Neuron (in vitro differentiated cells): ENCODE measurements around the gene LRRC8B.
"Not testable (repeated sequence)": the region's sequence is repeated elsewhere in the genome, so short reads cannot be mapped to it uniquely, and the experiment has no call there.

ENCODE experiments used
- H2AFZ ChIP-seq: one replicate; pipeline ENCODE4 v1.6.1; 2013; ENCODE audit warnings: low read depth, mild to moderate bottlenecking, inconsistent platforms, low read length, moderate library complexity
- H3K27me3 ChIP-seq: one replicate; pipeline ENCODE4 v1.6.1; 2013; ENCODE audit warnings: low read length; ENCODE audit not compliant: insufficient read depth
- H3K36me3 ChIP-seq: one replicate; pipeline ENCODE4 v1.6.1; 2013; ENCODE audit warnings: low read length; ENCODE audit not compliant: insufficient read depth
- H3K4me1 ChIP-seq: one replicate; pipeline ENCODE4 v1.6.1; 2013; ENCODE audit warnings: low read length; ENCODE audit not compliant: insufficient read depth
- H3K4me3 ChIP-seq: 2 replicates; pipeline ENCODE4 v1.5.1; 2013; ENCODE audit warnings: mild to moderate bottlenecking, low read length, moderate library complexity
- H3K9me3 ChIP-seq: one replicate; pipeline ENCODE4 v1.6.1; 2013; ENCODE audit warnings: low read length

The LRRC8B gene

GRCh38 chr1:89584211-89584610, 59.6 kb downstream of the LRRC8B start:
- Histone ChIP-seq H3K36me3 (no peaks in the 10 kb centered on the region), H3K4me3 (no peak overlapping the region), H3K9me3 (no peaks in the 10 kb centered on the region), H2AFZ (no peak overlapping the region), H3K27me3 (no peaks in the 10 kb centered on the region), H3K4me1 (peaks cover 16% of the 10 kb centered on the region)

DNA sequence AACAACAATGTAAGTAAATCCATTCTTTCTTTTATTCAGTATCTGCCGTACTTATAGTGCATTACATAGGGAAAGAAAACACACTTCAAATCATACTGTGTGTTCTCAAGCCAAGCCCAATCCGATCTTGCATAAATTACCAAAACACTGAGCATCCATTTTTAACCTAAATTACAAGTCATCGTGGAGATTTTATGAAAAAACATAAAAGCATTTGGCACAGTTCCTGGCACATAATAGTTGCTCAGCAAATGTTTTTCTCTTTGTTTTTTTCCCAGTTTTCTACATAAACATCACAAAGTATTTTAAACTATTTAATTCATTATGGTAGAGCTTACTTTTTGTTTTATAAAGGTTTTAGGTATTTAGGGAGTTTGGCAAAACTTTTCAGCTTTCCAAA, 60.2 kb downstream of the LRRC8B start:
- no peaks in the 10 kb centered on the region for H3K36me3 ChIP-seq
- H3K27me3 ChIP-seq: no peaks in the 10 kb centered on the region
- peaks cover 14% of the 10 kb centered on the region for H3K4me1 ChIP-seq
- no peaks in the 10 kb centered on the region for H3K9me3 ChIP-seq
- H2AFZ ChIP-seq: no peak overlapping the region
- H3K4me3 ChIP-seq: no peak overlapping the region

DNA sequence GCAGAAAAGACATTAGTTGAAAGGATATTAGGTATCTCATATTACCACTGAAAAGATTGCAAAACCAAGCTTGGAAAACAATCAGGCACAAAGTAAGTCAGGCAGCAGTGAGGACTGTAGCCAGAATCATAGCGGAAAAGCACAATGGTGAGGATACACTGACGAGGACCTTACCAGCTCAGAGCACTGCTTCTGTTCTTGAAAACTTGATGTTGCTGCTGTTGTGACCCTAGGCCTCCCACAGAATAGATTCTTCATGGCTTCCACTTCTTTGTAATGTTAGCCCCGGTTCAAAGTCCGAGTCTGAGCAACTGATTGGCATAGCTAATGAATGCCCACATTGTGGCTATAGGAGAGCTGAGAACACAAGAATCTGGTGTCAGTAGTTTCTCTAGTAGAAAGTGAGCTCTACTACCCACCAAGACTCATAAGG, 63.1 kb downstream of the LRRC8B start:
- H3K4me3 ChIP-seq: no peak overlapping the region
- H3K9me3 ChIP-seq: no peaks in the 10 kb centered on the region
- H3K36me3 ChIP-seq: no peaks in the 10 kb centered on the region
- H3K4me1 ChIP-seq: peaks cover 14% of the 10 kb centered on the region
- no peaks in the 10 kb centered on the region for H3K27me3 ChIP-seq
- H2AFZ ChIP-seq: no peak overlapping the region

- peaks cover 14% of the 10 kb centered on the region for H3K4me1 ChIP-seq
- no peaks in the 10 kb centered on the region for H3K36me3 ChIP-seq
- no peak overlapping the region for H3K4me3 ChIP-seq
- H3K27me3 ChIP-seq: no peaks in the 10 kb centered on the region
- no peak overlapping the region for H2AFZ ChIP-seq
- no peaks in the 10 kb centered on the region for H3K9me3 ChIP-seq
Observed at GRCh38 chr1:89588480-89588879, 63.9 kb downstream of the LRRC8B start.

DNA sequence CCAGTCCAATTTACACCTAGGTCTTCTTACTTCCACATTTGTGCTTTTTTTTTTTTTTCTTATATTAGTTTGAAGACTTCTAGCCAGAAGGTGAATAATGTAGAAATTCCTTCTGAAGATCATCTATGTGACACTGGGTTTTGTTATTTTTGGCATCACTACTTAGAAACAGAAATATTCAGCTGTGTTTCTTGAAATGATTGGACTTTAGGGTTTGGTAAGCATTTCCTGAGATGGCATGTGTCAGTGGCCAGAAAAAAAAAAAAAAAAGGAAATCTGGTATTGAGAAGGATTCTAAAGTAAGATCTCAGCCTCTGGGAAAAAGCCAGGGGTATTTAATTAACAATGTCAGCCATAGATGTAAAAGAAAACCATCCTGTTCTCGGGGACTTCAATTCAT, 64.9 kb downstream of the LRRC8B start:
- Histone ChIP-seq H3K36me3 (no peaks in the 10 kb centered on the region), H3K4me3 (no peak overlapping the region)

DNA sequence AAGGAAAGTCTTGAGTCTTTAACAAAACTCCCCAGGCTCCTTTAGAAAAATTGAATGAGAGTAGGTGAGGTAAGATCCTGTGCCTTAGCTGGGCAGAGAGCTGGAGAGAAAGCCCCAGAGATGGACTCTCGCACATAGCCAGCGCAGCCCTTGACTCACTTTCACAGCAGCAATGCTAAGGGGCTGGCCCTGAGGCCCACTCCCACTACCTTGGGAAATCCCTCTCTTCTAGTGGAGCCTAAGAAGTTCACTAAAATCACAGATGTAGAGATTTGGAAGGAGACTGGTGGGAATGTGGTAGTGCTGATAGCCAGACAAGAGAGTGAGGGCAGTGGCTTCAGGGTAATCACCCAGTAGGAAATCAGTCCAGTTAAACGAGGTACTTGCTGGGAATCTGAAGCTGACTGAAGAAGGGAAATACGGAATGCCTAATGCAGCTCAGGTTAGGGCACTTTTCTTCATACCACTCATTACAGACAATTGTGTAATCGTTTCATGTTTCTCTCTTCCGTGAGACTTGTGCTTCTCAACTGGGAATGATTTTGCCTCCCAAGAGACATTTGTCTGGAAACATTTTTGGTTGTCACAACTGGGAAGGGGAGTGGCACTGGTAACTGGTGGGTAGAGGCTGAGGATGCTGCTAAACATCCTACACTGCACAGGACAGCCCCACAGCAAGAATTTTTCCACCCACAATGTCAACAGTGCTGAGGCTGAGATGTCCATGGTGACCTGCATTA, 65.9 kb downstream of the LRRC8B start:
- no peaks in the 10 kb centered on the region for H3K36me3 ChIP-seq
- H3K9me3 ChIP-seq: no peaks in the 10 kb centered on the region
- no peak overlapping the region for H2AFZ ChIP-seq
- no peaks in the 10 kb centered on the region for H3K27me3 ChIP-seq
- peaks cover 19% of the 10 kb centered on the region for H3K4me1 ChIP-seq
- H3K4me3 ChIP-seq: no peak overlapping the region

More for the DNA sequence above, 64.9 kb downstream of the LRRC8B start:
- H3K27me3 ChIP-seq: no peaks in the 10 kb centered on the region
- H2AFZ ChIP-seq: no peak overlapping the region
- peaks cover 14% of the 10 kb centered on the region for H3K4me1 ChIP-seq
- no peaks in the 10 kb centered on the region for H3K9me3 ChIP-seq

DNA sequence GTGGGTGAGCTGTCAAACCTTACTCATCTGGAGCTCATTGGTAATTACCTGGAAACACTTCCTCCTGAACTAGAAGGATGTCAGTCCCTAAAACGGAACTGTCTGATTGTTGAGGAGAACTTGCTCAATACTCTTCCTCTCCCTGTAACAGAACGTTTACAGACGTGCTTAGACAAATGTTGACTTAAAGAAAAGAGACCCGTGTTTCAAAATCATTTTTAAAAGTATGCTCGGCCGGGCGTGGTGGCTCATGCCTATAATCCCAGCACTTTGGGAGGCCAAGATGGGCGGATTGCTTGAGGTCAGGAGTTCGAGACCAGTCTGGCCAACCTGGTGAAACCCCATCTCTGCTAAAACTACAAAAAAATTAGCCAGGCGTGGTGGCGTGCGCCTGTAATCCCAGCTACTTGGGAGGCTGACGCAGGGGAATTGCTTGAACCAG, 68.3 kb downstream of the LRRC8B start:
- not testable (repeated sequence) for H3K4me3 ChIP-seq, H3K36me3 ChIP-seq, H2AFZ ChIP-seq, H3K27me3 ChIP-seq, H3K9me3 ChIP-seq
- H3K4me1 ChIP-seq: peaks cover 13% of the 10 kb centered on the region

DNA sequence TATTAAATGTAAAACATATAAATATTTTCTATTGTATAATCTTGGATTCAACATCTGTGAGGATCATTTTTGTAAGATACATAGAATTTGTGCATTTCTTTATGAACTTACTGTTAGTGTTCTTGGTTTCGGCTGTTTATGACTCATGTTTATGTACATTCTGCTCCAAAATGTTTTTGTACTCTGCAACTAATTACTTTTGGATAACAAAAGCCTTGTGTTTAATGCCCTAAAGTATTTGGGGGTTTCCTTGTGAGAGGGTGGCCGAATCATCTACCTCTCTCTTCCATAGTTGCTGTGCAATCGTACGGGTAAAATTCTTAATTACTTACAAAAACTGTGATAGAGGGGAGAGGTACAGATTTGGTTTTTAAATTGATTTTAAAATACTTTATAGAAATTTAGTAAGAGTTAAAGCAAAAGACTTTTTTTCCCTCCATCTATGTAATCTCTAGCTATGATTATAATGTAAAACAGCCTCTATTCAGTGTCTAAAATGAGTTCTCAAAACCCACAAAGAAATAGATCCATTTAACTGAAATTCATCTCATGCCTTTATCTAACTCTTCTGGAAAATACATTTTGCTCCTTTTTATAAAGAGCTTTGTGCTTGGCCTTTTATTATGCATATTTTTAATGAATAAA, 69.6 kb downstream of the LRRC8B start:
- Histone ChIP-seq H3K36me3 (no peaks in the 10 kb centered on the region), H3K9me3 (no peaks in the 10 kb centered on the region), H3K27me3 (no peaks in the 10 kb centered on the region), H3K4me3 (no peak overlapping the region), H3K4me1 (peaks cover 8% of the 10 kb centered on the region), H2AFZ (no peak overlapping the region)

- H3K9me3 ChIP-seq: no peaks in the 10 kb centered on the region
- H2AFZ ChIP-seq: no peak overlapping the region
- H3K4me1 ChIP-seq: peaks cover 8% of the 10 kb centered on the region
- H3K36me3 ChIP-seq: no peaks in the 10 kb centered on the region
- no peak overlapping the region for H3K4me3 ChIP-seq
- no peaks in the 10 kb centered on the region for H3K27me3 ChIP-seq
Observed at GRCh38 chr1:89596698-89597097, 72.1 kb downstream of the LRRC8B start.

- Histone ChIP-seq H3K4me3 (no peak overlapping the region), H2AFZ (no peak overlapping the region), H3K4me1 (peaks cover 8% of the 10 kb centered on the region), H3K9me3 (no peaks in the 10 kb centered on the region), H3K27me3 (no peaks in the 10 kb centered on the region), H3K36me3 (no peaks in the 10 kb centered on the region)
Observed at GRCh38 chr1:89598450-89599331, 74.1 kb downstream of the LRRC8B start.

GRCh38 chr1:89599332-89599630, 74.7 kb downstream of the LRRC8B start:
- no peaks in the 10 kb centered on the region for H3K36me3 ChIP-seq
- H2AFZ ChIP-seq: no peak overlapping the region
- peaks cover 8% of the 10 kb centered on the region for H3K4me1 ChIP-seq
- no peaks in the 10 kb centered on the region for H3K27me3 ChIP-seq
- H3K9me3 ChIP-seq: no peaks in the 10 kb centered on the region
- no peak overlapping the region for H3K4me3 ChIP-seq

DNA sequence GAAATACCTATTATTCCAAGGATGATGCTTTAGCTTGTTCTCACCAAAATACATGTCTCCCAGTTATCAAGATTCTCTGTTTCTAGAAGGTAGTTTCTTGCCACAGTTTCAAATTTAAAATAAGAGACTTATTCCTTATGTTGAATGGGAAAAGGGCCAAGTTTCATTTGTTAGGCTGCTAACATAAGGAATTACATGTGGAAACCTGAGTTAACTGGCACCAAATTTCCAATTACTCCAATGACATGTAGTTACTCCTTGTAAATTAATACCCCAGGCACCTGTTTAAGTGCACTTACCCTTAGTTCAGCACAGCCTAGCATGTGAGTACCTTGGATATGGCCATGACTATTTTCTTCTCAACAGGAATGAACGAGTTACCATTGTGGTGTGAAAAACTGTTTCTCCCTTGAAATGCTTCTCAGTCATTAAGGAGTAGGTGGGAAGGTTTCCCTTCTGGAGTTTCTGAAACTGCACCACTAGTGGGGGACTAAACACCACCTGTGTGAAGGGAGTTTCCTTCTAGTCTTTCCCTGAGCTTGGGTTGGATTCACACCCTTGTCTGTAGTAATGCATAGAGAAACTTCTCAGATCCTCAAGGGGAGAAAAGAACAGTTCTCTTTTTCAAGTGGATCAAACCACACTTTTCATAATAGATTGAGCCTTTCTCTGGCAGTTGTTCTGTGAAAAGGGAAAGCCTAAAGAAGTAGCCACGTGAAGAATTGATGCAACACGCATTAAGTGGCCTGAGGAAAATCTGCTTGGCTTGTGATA, 76.0 kb downstream of the LRRC8B start:
- no peak overlapping the region for H2AFZ ChIP-seq
- no peaks in the 10 kb centered on the region for H3K36me3 ChIP-seq
- H3K4me1 ChIP-seq: peaks cover 4% of the 10 kb centered on the region
- H3K9me3 ChIP-seq: no peaks in the 10 kb centered on the region
- H3K4me3 ChIP-seq: no peak overlapping the region
- H3K27me3 ChIP-seq: no peaks in the 10 kb centered on the region
